Mesendoderm (in vitro differentiated cells): Measurements from ENCODE around the gene TSPO2.
"Not testable (repeated sequence)": the region's sequence is repeated elsewhere in the genome, so short reads cannot be mapped to it uniquely, and the experiment has no call there.

Source experiments
- DNase-seq: peaks from one replicate; pipeline ENCODE4 v3.0.0; 2013
- H2AK5ac ChIP-seq: 2 replicates; pipeline ENCODE4 v1.6.1; 2013; ENCODE audit warnings: low read length, inconsistent platforms
- H2BK120ac ChIP-seq: 2 replicates; pipeline ENCODE4 v1.6.1; 2013; ENCODE audit warnings: low read depth, mild to moderate bottlenecking, low read length, moderate library complexity, mixed read lengths
- H2BK15ac ChIP-seq: replicated peaks from 2 replicates; pipeline ENCODE4 v1.6.1; 2013; ENCODE audit warnings: low read depth, mild to moderate bottlenecking, moderate library complexity
- H2BK5ac ChIP-seq: 2 replicates; pipeline ENCODE4 v1.6.1; 2013; ENCODE audit warnings: low read length, inconsistent platforms
- H3K18ac ChIP-seq: 2 replicates; pipeline ENCODE4 v1.6.1; 2013; ENCODE audit warnings: mild to moderate bottlenecking, low read length, mixed read lengths
- H3K23ac ChIP-seq: one replicate; pipeline ENCODE4 v1.6.1; 2013; ENCODE audit warnings: low read length
- H3K27ac ChIP-seq: 2 replicates; pipeline ENCODE4 v1.5.1; 2013; ENCODE audit warnings: low read depth, mild to moderate bottlenecking, inconsistent platforms, low read length, moderate library complexity
- H3K27me3 ChIP-seq: 2 replicates; pipeline ENCODE4 v1.6.1; 2013; ENCODE audit warnings: low read length, control low read depth, mild to moderate bottlenecking, inconsistent platforms; ENCODE audit not compliant: insufficient read depth, poor library complexity
- H3K36me3 ChIP-seq: 2 replicates; pipeline ENCODE4 v1.6.1; 2013; ENCODE audit warnings: low read length, inconsistent platforms; ENCODE audit not compliant: control insufficient read depth, insufficient read depth
- H3K4ac ChIP-seq: one replicate; pipeline ENCODE4 v1.6.1; 2013; ENCODE audit warnings: low read depth, mild to moderate bottlenecking, low read length, moderate library complexity
- H3K4me1 ChIP-seq: 2 replicates; pipeline ENCODE4 v1.6.1; 2013; ENCODE audit warnings: low read depth, low read length, inconsistent platforms; ENCODE audit not compliant: control insufficient read depth
- H3K4me2 ChIP-seq: 2 replicates; pipeline ENCODE4 v1.6.1; 2013; ENCODE audit warnings: low read length
- H3K4me3 ChIP-seq: 2 replicates; pipeline ENCODE4 v1.5.1; 2013; ENCODE audit warnings: mild to moderate bottlenecking, low read length
- H3K56ac ChIP-seq: one replicate; pipeline ENCODE4 v1.6.1; 2013; ENCODE audit warnings: low read length
- H3K79me1 ChIP-seq: 2 replicates; pipeline ENCODE4 v1.6.1; 2013; ENCODE audit warnings: low read length, inconsistent platforms
- H3K79me2 ChIP-seq: 2 replicates; pipeline ENCODE4 v1.6.1; 2013; ENCODE audit warnings: mild to moderate bottlenecking, low read length; ENCODE audit not compliant: control insufficient read depth, insufficient read depth
- H3K9ac ChIP-seq: 2 replicates; pipeline ENCODE4 v1.6.1; 2013; ENCODE audit warnings: low read length, inconsistent platforms
- H4K5ac ChIP-seq: one replicate; pipeline ENCODE4 v1.6.1; 2013; ENCODE audit warnings: low read length
- H4K8ac ChIP-seq: one replicate; pipeline ENCODE4 v1.6.1; 2013; ENCODE audit warnings: low read depth, mild to moderate bottlenecking, control low read depth, low read length, moderate library complexity
- WGBS: extraction: QIAGEN DNeasy Blood & Tissue Kit; methylation state at CpG from one replicate; pipeline ENCODE4 v1.1.7; 2013; ENCODE audit warnings: low lambda C conversion rate, missing lambda C conversion rate; ENCODE audit not compliant: insufficient coverage; ENCODE audit errors: extremely low coverage; 5-methylcytosine and 5-hydroxymethylcytosine counted together

Gene TSPO2

GRCh38 chr6:41009669-41010068, 32.6 kb upstream of the TSPO2 start:
- Histone ChIP-seq H3K27me3 (no peaks in the 10 kb centered on the region), H3K23ac (no peak overlapping the region), H2BK5ac (no peak overlapping the region), H3K9ac (no peak overlapping the region), H4K5ac (no peak overlapping the region), H3K18ac (peak overlapping the region; percentile 41), H4K8ac (no peak overlapping the region), H3K56ac (no peak overlapping the region), H3K4me1 (no peaks in the 10 kb centered on the region), H2BK15ac (no peak overlapping the region), H3K4me2 (no peak overlapping the region), H2AK5ac (no peak overlapping the region), H3K79me1 (no peaks in the 10 kb centered on the region), H3K27ac (no peak overlapping the region), H2BK120ac (no peak overlapping the region), H3K79me2 (no peaks in the 10 kb centered on the region), H3K36me3 (no peaks in the 10 kb centered on the region), H3K4ac (no peak overlapping the region), H3K4me3 (no peak overlapping the region)
- WGBS: no CpG with 5 or more reads among the region's 1 CpG
- no peak for DNase-seq

- no peak overlapping the region for H2BK120ac ChIP-seq
- no peak for DNase-seq
- no peak overlapping the region for H3K56ac ChIP-seq
- H4K8ac ChIP-seq: no peak overlapping the region
- no peak overlapping the region for H3K18ac ChIP-seq
- no CpG with 5 or more reads among the region's 2 CpGs for WGBS
- H3K27ac ChIP-seq: no peak overlapping the region
- no peaks in the 10 kb centered on the region for H3K36me3 ChIP-seq
- H3K4ac ChIP-seq: no peak overlapping the region
- no peak overlapping the region for H3K4me2 ChIP-seq
- H3K79me1 ChIP-seq: no peaks in the 10 kb centered on the region
- no peak overlapping the region for H3K9ac ChIP-seq
- no peak overlapping the region for H2BK15ac ChIP-seq
- H3K4me1 ChIP-seq: no peaks in the 10 kb centered on the region
- no peaks in the 10 kb centered on the region for H3K79me2 ChIP-seq
- H3K23ac ChIP-seq: no peak overlapping the region
- H4K5ac ChIP-seq: no peak overlapping the region
- no peak overlapping the region for H2BK5ac ChIP-seq
- no peaks in the 10 kb centered on the region for H3K27me3 ChIP-seq
- no peak overlapping the region for H2AK5ac ChIP-seq
- no peak overlapping the region for H3K4me3 ChIP-seq
Measured at GRCh38 chr6:41011673-41012072, 30.6 kb upstream of the TSPO2 start.

- Histone ChIP-seq H2BK5ac (no peak overlapping the region), H2AK5ac (no peak overlapping the region), H3K9ac (no peak overlapping the region), H4K8ac (no peak overlapping the region), H3K79me2 (no peaks in the 10 kb centered on the region), H2BK15ac (no peak overlapping the region), H3K27me3 (no peaks in the 10 kb centered on the region), H3K4me3 (no peak overlapping the region), H3K23ac (no peak overlapping the region), H3K27ac (no peak overlapping the region), H3K79me1 (no peaks in the 10 kb centered on the region), H3K4me1 (no peaks in the 10 kb centered on the region), H3K4me2 (no peak overlapping the region), H3K4ac (no peak overlapping the region), H3K18ac (no peak overlapping the region), H3K36me3 (no peaks in the 10 kb centered on the region), H2BK120ac (no peak overlapping the region), H4K5ac (no peak overlapping the region), H3K56ac (no peak overlapping the region)
- no CpG with 5 or more reads among the region's 5 CpGs for WGBS
- DNase-seq: no peak
Measured at GRCh38 chr6:41013466-41014153, 28.7 kb upstream of the TSPO2 start.

GRCh38 chr6:41014780-41015179, 27.5 kb upstream of the TSPO2 start:
- WGBS: no CpG with 5 or more reads among the region's 4 CpGs

GRCh38 chr6:41015860-41016259, 26.4 kb upstream of the TSPO2 start:
- not testable (repeated sequence) for H3K4me1 ChIP-seq, H4K8ac ChIP-seq, H3K18ac ChIP-seq, H3K36me3 ChIP-seq, DNase-seq, H3K27ac ChIP-seq, H2BK15ac ChIP-seq, H3K23ac ChIP-seq, H2BK5ac ChIP-seq, H3K4me3 ChIP-seq, H3K79me1 ChIP-seq, H3K56ac ChIP-seq, H2AK5ac ChIP-seq, H3K27me3 ChIP-seq, H3K4ac ChIP-seq, H3K79me2 ChIP-seq, H4K5ac ChIP-seq, H3K4me2 ChIP-seq, H2BK120ac ChIP-seq, H3K9ac ChIP-seq
- WGBS: no CpG with 5 or more reads among the region's 5 CpGs

More at GRCh38 chr6:41014780-41015179, 27.5 kb upstream of the TSPO2 start:
- no peak overlapping the region for H3K18ac ChIP-seq
- H2BK15ac ChIP-seq: no peak overlapping the region
- H3K23ac ChIP-seq: no peak overlapping the region
- no peaks in the 10 kb centered on the region for H3K4me1 ChIP-seq
- H2AK5ac ChIP-seq: no peak overlapping the region
- no peaks in the 10 kb centered on the region for H3K79me2 ChIP-seq
- H4K8ac ChIP-seq: no peak overlapping the region
- H3K56ac ChIP-seq: no peak overlapping the region
- no peaks in the 10 kb centered on the region for H3K79me1 ChIP-seq
- H3K4ac ChIP-seq: no peak overlapping the region
- H3K27ac ChIP-seq: no peak overlapping the region
- no peak overlapping the region for H3K4me3 ChIP-seq
- no peaks in the 10 kb centered on the region for H3K36me3 ChIP-seq
- H3K9ac ChIP-seq: no peak overlapping the region
- H2BK5ac ChIP-seq: no peak overlapping the region
- H3K4me2 ChIP-seq: no peak overlapping the region
- no peak overlapping the region for H4K5ac ChIP-seq
- no peak for DNase-seq
- H3K27me3 ChIP-seq: no peaks in the 10 kb centered on the region
- H2BK120ac ChIP-seq: no peak overlapping the region

- no peak overlapping the region for H3K23ac ChIP-seq
- H3K27ac ChIP-seq: no peak overlapping the region
- no peak overlapping the region for H2BK120ac ChIP-seq
- H2AK5ac ChIP-seq: no peak overlapping the region
- DNase-seq: no peak
- no peak overlapping the region for H2BK5ac ChIP-seq
- no peaks in the 10 kb centered on the region for H3K36me3 ChIP-seq
- H4K5ac ChIP-seq: no peak overlapping the region
- no peaks in the 10 kb centered on the region for H3K27me3 ChIP-seq
- H3K4me3 ChIP-seq: no peak overlapping the region
- H2BK15ac ChIP-seq: no peak overlapping the region
- no peaks in the 10 kb centered on the region for H3K79me2 ChIP-seq
- H4K8ac ChIP-seq: no peak overlapping the region
- H3K79me1 ChIP-seq: no peaks in the 10 kb centered on the region
- no peak overlapping the region for H3K56ac ChIP-seq
- no peak overlapping the region for H3K9ac ChIP-seq
- no CpG with 5 or more reads among the region's 1 CpG for WGBS
- no peak overlapping the region for H3K18ac ChIP-seq
- H3K4ac ChIP-seq: no peak overlapping the region
- no peaks in the 10 kb centered on the region for H3K4me1 ChIP-seq
- H3K4me2 ChIP-seq: no peak overlapping the region
Measured at GRCh38 chr6:41017663-41018062, 24.6 kb upstream of the TSPO2 start.
